Jurkat, Clone E6-1 (cell line): ENCODE measurements around the gene DDX1.

Experiments
- DNase-seq: peaks from one replicate; pipeline ENCODE4 v3.0.0-alpha.2; 2011; ENCODE audit warnings: low read depth, low spot score
- H3K4me3 ChIP-seq: 2 replicates; pipeline ENCODE4 v1.5.1; 2011; ENCODE audit warnings: mild to moderate bottlenecking, low read length, control low read depth, moderate library complexity

DDX1 gene

DNA sequence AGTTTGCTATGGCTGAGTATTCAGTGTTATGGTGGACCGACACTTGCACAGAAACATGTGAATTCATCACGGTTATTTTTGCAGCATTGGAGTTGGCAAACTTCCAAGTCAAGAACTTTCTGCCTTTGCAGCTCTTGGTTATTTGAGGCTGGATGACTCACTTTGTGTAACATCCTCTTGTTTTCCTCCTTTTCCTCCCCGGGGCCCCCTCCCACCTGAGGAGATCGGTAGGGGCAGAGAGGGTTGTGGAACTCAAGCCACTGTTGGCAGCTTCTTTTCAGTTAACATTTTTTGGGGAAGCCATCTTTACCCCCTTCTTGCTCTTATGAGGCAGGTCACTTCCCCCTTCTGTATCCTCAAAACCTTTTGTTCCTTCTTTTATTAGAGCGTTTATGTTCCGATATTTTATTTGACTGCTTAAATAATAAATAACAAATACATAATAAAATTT, 48.6 kb downstream of the DDX1 start:
- DNase-seq = no peak

DNA sequence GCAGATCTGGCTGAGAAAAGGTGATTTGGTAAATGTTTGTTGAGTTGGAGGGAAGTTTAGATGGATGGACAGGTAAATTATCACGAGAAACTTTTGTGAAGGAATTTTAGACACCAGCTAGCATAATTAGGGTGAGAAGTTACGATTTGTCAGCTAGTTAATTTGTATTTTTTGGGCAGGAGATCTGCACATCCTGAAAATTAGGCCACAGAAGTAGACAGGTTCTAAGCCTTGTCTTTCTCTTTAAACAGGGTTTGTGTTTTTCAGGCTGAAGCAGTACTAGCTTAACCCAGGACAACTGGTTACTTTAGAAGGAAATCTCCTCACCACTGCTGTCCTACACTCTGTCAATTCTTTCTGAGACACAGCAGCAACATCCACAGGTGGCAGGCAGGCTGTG, 49.1 kb downstream of the DDX1 start:
- no peak for DNase-seq
- no peak overlapping the region for H3K4me3 ChIP-seq

More for the DNA sequence above, 48.6 kb downstream of the DDX1 start:
- H3K4me3 ChIP-seq = no peak overlapping the region

DNA sequence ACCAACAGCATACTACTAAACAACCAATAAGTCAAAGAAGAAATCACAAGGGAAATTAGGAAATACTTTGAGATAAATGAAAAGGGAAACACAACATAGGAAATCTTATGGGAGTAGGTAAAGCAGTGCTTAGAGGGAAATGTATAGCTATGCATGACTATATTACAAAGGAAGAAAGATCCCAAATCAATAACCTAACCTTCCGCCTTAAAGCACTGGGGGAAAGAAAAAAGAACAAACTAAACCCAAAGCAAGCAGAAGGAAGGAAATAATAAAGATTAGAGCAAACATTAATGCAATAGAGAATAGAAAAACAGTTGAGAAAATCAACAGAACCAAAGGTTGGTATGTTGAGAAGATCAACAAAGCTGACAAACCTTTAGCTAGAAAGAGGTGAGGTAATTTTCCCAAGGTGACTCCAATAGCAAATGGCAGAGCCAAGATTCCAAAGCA, 49.9 kb downstream of the DDX1 start:
- DNase-seq = no peak
- no peak overlapping the region for H3K4me3 ChIP-seq

DNA sequence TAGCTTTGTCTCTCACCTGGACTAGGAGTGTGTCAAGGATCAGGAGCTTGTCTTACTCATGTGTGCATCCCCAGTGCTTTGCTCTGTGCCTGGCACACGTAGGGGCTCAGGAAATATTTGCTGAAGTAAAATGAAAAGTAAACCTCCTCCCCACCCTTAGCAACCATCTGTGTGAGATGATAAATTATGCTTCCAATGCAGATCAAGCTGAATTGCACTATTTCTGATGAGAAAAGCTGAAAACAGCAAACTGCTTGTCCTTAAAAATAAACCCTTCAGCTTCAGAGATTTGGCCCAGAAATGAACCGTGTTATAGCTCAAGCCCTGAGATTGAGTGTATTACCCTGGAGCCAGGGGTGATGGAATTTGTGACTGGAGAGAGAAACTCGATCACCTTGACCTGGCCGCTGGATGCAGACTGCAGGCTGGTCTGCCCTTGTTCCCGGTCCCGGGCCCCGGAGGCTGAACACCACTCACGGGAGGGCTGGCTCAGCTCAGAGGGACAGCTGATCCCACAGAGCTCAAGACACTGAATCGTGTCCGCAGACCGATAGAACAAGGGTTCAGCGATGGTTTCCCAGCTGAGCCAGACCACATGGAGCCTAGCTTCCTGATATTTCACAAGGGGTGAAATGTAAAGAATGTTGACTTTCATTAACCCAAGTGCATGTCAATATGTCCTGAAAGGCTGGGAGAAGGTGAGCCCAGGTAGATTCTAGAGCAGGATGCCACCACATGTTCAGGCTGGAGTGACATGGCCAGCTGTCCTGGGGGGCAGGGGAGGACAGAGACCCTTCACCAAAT, 50.5 kb downstream of the DDX1 start:
- H3K4me3 ChIP-seq = no peak overlapping the region
- no peak for DNase-seq

DNA sequence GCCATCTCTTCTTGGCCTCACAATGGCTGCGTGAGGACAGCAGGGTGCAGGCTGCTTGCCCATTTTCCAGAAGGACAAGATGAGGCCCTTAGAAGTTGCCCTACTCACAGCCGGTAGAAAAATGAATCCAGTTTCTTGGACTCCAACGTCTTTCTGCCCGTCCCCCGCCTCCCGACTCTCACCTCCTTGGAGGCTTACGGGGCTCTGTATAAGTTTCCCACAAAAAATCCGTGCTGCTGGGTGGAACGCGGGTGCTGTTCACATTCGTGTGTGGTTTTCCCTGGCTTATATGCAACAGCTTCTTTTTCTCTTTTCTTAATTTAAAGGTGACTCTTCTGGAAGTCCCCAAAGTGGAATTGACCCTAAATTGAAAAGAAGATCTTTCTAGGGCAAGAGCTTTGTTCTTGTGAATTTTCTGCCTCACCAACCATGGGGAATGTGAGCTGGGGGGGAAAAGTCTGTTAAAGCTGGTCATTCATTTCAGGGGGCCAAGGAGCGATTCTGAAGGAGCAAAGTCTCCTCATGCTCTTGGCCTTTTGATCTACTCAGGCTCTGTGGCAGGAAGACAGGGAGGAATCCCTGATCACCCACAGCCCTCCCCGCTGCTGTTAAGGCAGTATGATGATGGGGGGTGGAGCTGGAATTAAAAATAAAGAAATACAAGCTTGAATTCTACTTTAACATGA, 51.3 kb downstream of the DDX1 start:
- DNase-seq = no peak

DNA sequence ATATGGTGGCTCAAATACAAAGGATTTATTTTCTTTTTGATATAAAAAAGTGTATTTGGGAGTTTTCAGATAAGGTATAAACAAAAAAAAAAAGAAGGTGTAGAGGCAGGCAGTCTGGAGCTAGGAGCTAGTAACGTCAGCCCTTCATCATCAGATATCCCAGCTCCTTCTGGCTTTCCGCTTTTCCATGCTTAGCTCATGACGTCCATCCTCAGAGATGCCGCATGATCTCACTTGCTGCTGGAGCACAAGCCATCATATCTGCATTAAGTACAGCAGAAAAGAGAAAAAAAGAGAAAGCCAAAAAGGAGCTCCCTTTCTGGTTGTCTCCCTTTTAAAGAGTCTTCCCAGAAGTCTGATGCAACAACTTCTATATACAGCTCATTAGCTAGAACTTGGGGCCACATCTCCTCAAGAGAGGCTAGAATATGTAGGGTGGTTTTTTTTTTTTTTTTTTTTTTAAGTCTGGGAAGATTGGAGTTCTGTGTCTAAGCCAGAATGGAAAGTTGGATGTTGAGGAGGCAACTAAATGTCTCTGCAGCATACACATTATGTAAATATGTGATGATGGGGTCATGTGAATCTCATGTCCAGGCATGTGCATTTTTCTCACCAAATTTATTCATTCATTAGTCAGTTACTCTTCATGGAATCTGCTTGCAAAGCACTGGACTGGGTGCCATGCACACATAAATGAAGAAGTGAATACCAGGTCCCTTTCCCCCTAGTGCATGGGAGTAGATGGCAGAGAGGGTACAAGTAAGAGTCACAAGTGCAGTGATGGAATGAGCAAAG, 52.3 kb downstream of the DDX1 start:
- no peak overlapping the region for H3K4me3 ChIP-seq

More for the DNA sequence above, 51.3 kb downstream of the DDX1 start:
- H3K4me3 ChIP-seq = no peak overlapping the region

DNA sequence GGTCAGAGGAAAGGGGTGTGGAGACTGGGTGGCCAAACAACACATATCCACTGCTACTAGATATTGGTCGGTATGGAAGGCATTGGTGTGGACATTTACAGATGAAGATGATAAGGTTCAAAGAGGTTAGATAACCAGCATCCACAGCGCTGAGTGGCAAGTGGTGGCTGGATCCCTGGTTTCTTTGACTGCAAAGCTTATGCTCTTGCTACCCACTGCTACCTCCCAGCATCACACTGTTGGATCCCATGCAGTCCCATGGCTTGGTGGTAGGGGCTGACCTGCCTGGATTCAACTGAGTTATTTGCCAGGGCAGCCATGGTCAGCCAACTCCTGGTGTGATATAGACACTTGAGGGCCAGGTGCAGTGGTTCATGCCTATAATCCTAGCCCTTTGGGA, 53.6 kb downstream of the DDX1 start:
- DNase-seq = no peak

More for the DNA sequence above, 52.3 kb downstream of the DDX1 start:
- no peak for DNase-seq

DNA sequence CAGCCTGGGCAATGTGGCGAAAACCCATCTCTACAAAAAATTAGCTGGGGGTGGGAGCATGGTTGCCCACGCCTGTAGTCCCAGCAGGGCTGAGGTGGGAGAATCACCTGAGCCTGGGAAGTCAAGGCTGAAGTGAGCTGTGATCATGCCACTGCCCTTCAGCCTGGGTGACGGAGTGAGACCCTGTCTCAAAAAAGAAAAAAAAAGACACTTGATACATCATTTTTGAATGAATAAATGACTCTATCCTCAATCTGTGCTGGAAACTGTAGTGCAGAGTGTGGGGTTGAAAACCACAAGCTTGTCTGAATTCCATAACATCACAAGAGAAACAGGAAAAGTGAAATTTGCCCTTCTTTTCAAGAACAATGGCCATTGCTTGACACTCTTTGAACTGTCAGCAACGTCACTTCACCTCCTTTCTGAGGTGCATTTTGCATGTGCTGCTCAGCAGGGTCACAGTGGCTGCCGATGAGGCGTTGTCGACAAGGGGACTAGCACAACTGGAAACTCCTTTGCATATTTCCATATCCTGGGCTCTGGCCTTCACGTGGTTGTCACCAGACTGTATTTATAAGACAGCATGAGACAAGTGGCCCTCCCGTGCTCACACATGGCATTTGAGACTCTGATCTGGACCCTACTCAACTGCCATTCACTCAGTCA, 54.2 kb downstream of the DDX1 start:
- H3K4me3 ChIP-seq = no peak overlapping the region
- no peak for DNase-seq

More for the DNA sequence above, 53.6 kb downstream of the DDX1 start:
- no peak overlapping the region for H3K4me3 ChIP-seq

DNA sequence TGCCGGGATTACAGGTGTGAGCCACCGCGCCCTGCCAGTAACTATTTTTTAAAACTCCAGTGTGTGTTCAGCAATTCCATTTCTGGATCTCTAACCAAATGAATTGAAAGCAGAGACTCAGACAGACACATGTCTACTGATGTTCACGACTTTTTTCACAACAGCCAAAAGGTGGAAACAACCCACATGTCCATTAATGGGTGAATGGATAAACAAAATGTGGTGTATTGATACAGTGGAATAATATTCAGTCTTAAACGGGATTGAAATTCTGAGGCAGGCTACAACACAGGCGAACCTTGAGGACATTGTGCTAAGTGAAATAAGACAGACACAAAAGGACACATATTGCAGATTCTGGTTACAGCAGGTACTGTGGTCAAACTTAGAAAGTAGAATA, 55.0 kb downstream of the DDX1 start:
- DNase-seq = no peak

DNA sequence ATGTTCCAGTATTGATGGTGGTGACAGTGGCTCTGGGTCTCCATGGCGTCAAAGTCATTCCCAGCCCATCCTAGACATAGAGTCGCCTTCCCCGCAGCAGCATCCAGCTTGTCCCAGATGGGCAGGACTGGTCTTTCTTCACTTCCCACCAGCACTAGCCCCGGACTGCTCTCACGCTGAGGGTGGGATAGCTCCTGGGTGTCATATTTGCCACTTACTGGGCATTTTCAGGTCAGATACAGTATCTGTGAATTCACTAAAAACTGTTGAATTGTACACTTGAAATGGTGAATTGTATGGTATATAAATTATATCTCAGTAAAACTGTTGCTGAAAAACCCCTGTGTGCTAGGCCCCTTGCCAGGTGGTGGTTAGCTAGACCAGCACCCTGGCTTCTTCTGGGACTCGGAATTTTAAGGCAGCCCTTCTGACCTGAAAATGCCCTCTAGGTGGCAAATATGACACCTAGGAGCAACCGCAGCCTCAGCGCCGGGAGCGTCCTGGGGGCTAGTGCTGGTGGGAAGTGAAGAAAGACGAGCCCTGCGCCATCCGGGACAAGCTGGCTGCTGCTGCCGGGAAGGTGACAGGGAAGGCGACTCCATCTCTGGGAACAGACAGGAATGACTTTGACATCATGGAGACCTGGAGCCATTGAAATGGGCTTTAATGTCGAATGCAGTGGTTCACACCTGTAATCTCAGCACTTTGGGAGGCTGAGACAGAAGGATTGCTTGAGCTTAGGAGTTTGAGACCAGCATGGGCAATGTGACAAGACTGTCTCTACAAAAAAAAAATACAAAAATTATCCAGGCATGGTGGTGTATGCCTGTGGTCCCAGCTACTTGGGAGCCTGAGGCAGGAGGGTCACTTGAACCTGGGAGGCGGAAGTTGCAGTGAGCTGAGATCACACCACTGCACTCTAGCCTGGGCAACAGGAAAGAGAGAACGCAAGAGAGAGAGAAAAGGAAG, 56.2 kb downstream of the DDX1 start:
- no peak for DNase-seq

More for the DNA sequence above, 55.0 kb downstream of the DDX1 start:
- no peak overlapping the region for H3K4me3 ChIP-seq

DNA sequence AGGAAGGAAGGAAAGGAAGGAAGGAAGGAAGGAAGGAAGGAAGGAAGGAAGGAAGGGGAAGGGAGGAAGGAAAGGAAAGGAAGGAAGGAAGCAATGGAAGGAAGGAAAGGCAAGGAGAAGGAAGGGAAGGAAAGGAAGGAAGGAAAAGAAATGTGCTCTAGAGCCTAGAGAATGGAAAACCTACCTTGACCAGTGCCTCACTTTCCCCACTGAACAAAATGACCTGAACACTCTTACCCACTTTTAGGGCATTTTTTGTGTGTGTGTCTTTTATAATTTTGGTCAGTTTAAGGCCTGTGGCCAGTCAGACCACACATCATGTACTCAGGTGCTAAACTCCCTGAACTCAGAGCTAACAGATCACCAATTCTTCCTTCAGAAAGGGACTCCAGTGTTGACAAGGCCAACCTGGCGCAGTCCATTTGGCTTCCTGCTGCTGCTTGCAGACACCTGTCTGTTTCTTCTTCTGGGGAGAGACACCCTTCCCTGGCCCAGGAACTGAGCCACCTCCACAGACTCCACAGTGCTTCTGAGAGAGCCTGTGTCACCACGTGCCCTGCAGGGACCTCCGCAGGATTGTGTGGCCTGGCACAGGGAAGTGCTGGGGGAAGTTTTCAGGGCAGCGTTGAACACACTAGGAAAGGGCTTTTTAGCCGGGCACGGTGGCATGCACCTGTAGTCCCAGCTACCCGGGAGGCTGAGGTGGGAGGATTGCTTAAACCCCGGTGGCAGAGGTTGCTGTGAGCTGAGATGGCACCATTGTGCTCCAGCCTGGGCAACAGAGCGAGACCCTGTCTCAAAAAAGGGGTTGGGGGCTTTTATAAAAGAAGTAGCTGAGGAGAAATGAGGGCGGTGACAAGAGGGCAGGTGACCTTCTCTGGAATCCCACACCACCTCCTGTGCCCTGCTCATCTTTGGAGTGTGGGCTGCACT, 57.2 kb downstream of the DDX1 start:
- no peak for DNase-seq
- H3K4me3 ChIP-seq = no peak overlapping the region

More for the DNA sequence above, 56.2 kb downstream of the DDX1 start:
- no peak overlapping the region for H3K4me3 ChIP-seq

DNA sequence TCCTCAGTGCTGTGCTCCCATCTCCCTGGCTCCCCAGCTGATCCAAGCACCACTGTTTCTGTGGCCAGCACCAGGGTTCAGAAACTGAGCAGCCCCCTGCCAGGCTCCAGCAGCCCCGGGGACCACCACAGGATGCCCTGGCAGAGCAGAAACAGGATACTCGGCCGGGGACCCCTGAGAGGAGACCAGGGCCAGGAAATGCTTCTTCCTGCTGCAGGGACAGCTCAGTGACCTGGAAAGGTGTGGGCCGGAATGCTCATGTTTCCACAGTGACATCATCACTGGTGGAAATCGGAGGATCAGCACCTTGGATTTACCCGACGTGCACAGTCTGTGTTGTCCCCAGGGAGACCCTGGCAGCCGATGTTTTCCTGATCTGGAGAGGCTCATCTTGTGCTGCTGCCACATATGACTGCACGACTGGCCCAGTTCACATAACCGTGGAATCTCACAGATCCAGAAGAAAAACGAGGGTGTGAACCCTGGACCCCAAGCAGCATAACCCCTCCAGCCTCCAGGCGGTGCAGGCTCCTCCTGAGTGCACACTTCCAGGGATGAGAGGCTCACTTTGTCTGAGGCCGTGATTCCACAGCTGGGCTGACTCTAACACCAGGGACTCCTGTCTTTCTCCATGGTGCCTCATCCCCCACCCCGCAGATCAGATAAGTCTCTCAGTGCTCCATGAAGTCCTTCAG, 58.0 kb downstream of the DDX1 start:
- H3K4me3 ChIP-seq = no peak overlapping the region
- no peak for DNase-seq

DNA sequence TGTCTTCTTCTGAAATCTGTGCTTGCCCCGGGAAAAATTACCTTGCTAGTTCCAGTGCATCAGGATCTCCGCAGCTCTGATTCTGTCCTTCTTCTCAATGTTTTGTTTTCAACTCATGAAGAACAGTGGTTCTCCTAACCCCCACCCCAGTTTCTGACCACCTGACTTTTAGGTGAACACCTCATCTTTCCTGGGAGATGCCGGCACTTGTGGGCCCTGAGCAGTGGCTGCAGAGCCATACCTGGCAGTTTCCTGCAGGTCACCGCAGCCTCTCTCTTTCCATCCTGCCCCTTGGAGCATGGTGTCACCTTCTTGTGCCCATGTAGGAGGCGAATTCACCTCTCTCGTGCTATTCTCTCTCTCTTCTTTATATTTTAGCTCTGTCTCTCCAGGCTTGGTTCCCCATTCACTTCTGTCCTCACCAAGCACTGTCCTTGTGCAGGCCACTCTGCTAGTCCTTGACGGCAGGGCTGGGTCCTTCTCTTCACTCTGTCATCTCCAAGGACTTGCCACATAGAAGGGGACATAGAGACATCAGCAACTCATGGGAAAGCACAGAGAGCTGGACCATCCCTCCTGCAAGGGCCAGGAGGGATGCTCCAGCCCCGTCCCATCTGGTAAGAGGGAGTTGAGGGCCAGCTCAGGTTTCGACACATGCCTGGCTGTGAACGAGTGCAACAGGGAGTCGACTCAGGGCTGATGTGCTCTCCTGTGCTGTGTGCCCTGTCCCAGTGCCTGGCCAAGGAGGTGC, 59.1 kb downstream of the DDX1 start:
- DNase-seq = no peak
- H3K4me3 ChIP-seq = no peak overlapping the region

DNA sequence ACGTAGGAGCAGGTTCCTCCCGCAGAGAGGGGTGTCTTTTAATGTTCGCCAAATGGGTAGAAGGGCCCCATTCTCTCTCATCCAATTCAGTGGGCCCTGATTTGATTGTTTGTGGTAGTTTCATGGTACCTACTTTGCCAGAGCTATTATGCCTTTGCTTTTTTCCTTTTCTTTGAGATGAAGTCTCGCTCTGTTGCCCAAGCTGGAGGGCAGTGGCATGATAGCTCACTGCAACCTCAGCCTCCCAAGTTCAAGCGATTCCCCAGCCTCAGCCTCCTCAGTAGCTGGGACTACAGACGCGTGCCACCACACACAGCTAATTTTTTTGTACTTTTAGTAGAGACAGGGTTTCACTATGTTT, 59.7 kb downstream of the DDX1 start:
- no peak for DNase-seq
- H3K4me3 ChIP-seq = no peak overlapping the region

DNA sequence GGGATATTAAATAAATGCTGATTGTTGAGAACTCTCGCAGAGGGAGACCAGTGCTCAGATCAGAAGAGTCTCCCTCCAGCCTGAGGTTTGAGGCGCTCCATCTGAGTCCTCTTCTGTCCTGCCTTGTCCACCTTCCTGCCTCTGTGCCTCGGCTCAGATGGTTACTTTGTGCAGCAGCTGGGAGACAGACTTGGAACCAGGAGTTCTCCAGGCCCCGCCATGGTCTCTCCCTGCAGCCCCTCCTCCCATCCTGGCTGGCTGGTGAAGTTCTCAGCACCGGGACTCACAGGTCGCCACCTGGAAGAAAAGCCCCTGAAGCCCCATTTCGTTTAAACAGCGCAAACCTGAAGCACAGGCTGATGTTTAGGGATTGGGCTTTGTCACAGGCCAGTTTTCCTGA, 60.6 kb downstream of the DDX1 start:
- no peak overlapping the region for H3K4me3 ChIP-seq
- no peak for DNase-seq

DNA sequence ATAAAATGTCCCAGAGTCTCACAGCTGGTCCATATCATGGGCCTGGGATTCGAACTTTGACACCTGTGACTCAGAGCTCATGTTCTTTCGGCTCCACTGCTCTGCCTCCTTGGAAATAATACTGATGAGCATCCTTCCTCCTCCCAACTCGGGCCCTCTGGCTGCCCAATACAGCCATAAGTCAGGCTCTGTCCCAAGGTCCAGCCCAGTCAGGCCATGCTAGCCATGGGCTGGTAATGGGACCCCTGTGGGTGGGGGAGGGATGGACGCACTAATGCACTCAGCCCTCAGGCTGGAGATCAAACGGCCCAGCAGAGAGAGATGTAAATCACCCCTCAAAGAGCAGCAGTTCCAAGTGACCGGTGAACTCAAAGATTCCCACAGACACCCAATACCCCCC, 61.1 kb downstream of the DDX1 start:
- no peak for DNase-seq
- no peak overlapping the region for H3K4me3 ChIP-seq
